HUES48 (cell line): ENCODE measurements around the gene UBE2QL1.

Experiments used
- H3K27ac ChIP-seq: one replicate; pipeline ENCODE4 v1.7.0; 2013; ENCODE audit warnings: low read depth, low read length, inconsistent platforms
- H3K27me3 ChIP-seq: 2 replicates; pipeline ENCODE4 v1.6.1; 2013; ENCODE audit warnings: mild to moderate bottlenecking, low read length; ENCODE audit not compliant: control insufficient read depth, insufficient read depth
- H3K36me3 ChIP-seq: 2 replicates; pipeline ENCODE4 v1.6.1; 2013; ENCODE audit warnings: low read length; ENCODE audit not compliant: control insufficient read depth, insufficient read depth
- H3K4me1 ChIP-seq: 2 replicates; pipeline ENCODE4 v1.6.1; 2013; ENCODE audit warnings: mild to moderate bottlenecking, low read length; ENCODE audit not compliant: control insufficient read depth, insufficient read depth
- H3K4me3 ChIP-seq: 2 replicates; pipeline ENCODE4 v1.5.1; 2013; ENCODE audit warnings: mild to moderate bottlenecking, low read depth, low read length
- H3K9ac ChIP-seq: 2 replicates; pipeline ENCODE4 v1.6.1; 2013; ENCODE audit warnings: mild to moderate bottlenecking, low read depth, low read length, moderate library complexity
- H3K9me3 ChIP-seq: 2 replicates; pipeline ENCODE4 v1.6.1; 2013; ENCODE audit warnings: low read length; ENCODE audit not compliant: control insufficient read depth, insufficient read depth

Gene UBE2QL1

GRCh38 chr5:6467591-6467990, 18.9 kb downstream of the UBE2QL1 start:
- Histone ChIP-seq H3K27ac (no peak overlapping the region), H3K4me1 (peaks cover 15% of the 10 kb centered on the region; the same call in 1 of the 2 replicates), H3K9ac (no peak overlapping the region), H3K9me3 (no peaks in the 10 kb centered on the region), H3K36me3 (no peaks in the 10 kb centered on the region), H3K27me3 (no peaks in the 10 kb centered on the region), H3K4me3 (no peak overlapping the region)

- H3K27ac ChIP-seq, result no peak overlapping the region
- H3K9me3 ChIP-seq, result no peaks in the 10 kb centered on the region
- H3K36me3 ChIP-seq, result no peaks in the 10 kb centered on the region
- no peak overlapping the region for H3K9ac ChIP-seq
- peaks cover 15% of the 10 kb centered on the region; the same call in 1 of the 2 replicates for H3K4me1 ChIP-seq
- H3K4me3 ChIP-seq, result no peak overlapping the region
- no peaks in the 10 kb centered on the region for H3K27me3 ChIP-seq
These were observed 19.4 kb downstream of the UBE2QL1 start for GRCh38 chr5:6468104-6468503.

DNA sequence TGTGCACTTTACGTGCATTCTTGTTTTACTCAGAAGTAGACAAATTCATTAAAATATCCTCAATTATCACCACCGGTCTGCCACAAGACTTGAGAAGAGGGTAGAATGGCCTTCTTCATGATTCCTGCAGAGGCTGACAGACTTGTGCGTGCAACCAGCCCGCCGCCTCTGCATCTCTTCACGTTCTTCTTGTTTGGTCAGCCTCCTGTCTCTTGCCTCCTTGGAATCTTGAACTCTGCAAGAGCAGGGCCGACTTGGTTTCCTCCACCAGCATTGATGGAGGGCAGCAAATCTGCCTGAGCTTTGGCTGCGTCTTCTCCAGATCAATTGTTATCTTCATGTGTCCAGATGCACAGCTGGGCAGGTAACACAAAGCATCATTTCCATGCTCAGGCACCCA, 20.2 kb downstream of the UBE2QL1 start:
- Histone ChIP-seq H3K9me3 (no peaks in the 10 kb centered on the region), H3K9ac (no peak overlapping the region), H3K36me3 (no peaks in the 10 kb centered on the region), H3K4me1 (peaks cover 15% of the 10 kb centered on the region; the same call in 1 of the 2 replicates), H3K27me3 (no peaks in the 10 kb centered on the region), H3K27ac (no peak overlapping the region), H3K4me3 (no peak overlapping the region)

- no peak overlapping the region for H3K9ac ChIP-seq
- H3K27ac ChIP-seq, result no peak overlapping the region
These were observed 21.2 kb downstream of the UBE2QL1 start for GRCh38 chr5:6469836-6470235.

GRCh38 chr5:6470672-6471071, 22.0 kb downstream of the UBE2QL1 start:
- Histone ChIP-seq H3K4me3 (no peak overlapping the region), H3K27ac (no peak overlapping the region), H3K36me3 (no peaks in the 10 kb centered on the region), H3K9me3 (no peaks in the 10 kb centered on the region), H3K9ac (no peak overlapping the region), H3K4me1 (peaks cover 18% of the 10 kb centered on the region; the same call in 1 of the 2 replicates), H3K27me3 (no peaks in the 10 kb centered on the region)

More at GRCh38 chr5:6469836-6470235, 21.2 kb downstream of the UBE2QL1 start:
- Histone ChIP-seq H3K36me3 (no peaks in the 10 kb centered on the region), H3K4me3 (no peak overlapping the region), H3K27me3 (no peaks in the 10 kb centered on the region), H3K4me1 (peaks cover 15% of the 10 kb centered on the region; the same call in 1 of the 2 replicates), H3K9me3 (no peaks in the 10 kb centered on the region)

DNA sequence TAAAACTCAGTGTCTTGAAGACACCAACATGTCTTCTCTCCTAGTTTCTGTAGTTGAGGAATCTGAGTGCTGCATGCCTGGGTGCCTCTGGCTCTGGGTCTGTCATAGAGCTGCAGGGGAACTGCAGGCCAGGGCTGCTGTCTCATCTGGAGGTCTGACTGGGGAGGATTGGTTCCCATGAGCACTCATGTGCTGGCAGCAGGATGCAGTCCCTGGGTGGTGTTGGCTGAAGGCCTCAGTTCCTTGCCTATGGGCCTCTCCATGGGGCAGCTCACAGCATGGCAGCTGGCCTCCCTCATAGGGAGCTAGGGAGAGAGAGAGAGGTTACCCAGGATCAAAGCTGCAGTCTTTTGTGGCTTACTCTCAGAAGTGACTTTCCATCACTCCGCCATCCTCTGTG, 22.6 kb downstream of the UBE2QL1 start:
- H3K36me3 ChIP-seq, result no peaks in the 10 kb centered on the region
- H3K9me3 ChIP-seq, result no peaks in the 10 kb centered on the region
- H3K4me1 ChIP-seq, result peaks cover 23% of the 10 kb centered on the region; the same call in 1 of the 2 replicates
- H3K4me3 ChIP-seq, result no peak overlapping the region
- H3K27ac ChIP-seq, result no peak overlapping the region
- no peaks in the 10 kb centered on the region for H3K27me3 ChIP-seq
- no peak overlapping the region for H3K9ac ChIP-seq

- H3K9me3 ChIP-seq, result no peaks in the 10 kb centered on the region
- H3K27me3 ChIP-seq, result no peaks in the 10 kb centered on the region
- no peak overlapping the region for H3K4me3 ChIP-seq
- no peak overlapping the region for H3K27ac ChIP-seq
- H3K4me1 ChIP-seq, result peaks cover 17% of the 10 kb centered on the region; the same call in 1 of the 2 replicates
- H3K9ac ChIP-seq, result no peak overlapping the region
- no peaks in the 10 kb centered on the region for H3K36me3 ChIP-seq
These were observed 24.1 kb downstream of the UBE2QL1 start for GRCh38 chr5:6472792-6473191.

- no peak overlapping the region for H3K27ac ChIP-seq
- peaks cover 12% of the 10 kb centered on the region; the same call in 1 of the 2 replicates for H3K4me1 ChIP-seq
- no peaks in the 10 kb centered on the region for H3K27me3 ChIP-seq
These were observed 24.6 kb downstream of the UBE2QL1 start for GRCh38 chr5:6473284-6473683.

DNA sequence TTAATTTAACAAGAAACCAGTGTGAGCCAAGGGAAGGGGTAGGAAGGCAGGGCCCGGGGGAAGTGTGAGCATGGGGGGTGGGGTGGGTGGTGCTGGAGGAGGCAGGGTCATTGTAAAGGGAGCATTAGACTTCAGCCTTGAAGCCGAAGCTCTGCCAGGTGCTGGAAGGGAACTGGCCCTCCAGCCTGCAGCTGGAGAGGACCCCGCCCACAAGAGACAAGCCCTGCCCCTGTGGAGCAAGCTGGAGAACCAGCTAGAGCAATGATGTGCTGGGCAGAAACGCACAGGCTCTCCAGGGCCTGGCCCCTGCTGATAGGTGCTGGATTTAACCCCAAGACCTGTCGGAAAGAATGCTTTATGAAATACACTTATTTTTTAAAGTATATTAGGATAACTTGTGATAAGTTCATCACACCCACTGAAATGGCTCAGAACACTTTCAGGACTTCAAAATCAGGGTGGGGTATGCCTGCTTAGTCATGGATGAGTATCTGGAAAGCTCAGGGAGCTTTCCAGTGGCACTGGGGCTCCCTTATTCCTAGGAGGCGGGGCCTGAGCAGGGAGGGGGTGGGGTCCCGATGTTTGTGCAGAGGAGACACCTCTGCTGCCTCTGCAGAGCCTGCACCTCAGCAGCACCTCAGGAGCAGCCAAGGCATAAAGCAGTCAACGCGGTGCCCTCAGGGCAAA, 27.1 kb downstream of the UBE2QL1 start:
- Histone ChIP-seq H3K36me3 (no peaks in the 10 kb centered on the region), H3K27me3 (no peaks in the 10 kb centered on the region)

More at GRCh38 chr5:6473284-6473683, 24.6 kb downstream of the UBE2QL1 start:
- no peaks in the 10 kb centered on the region for H3K9me3 ChIP-seq
- H3K4me3 ChIP-seq, result no peak overlapping the region
- no peak overlapping the region for H3K9ac ChIP-seq
- H3K36me3 ChIP-seq, result no peaks in the 10 kb centered on the region

GRCh38 chr5:6476313-6476661, 27.6 kb downstream of the UBE2QL1 start:
- Histone ChIP-seq H3K9me3 (no peaks in the 10 kb centered on the region), H3K36me3 (no peaks in the 10 kb centered on the region), H3K4me3 (no peak overlapping the region), H3K4me1 (peaks cover 10% of the 10 kb centered on the region; the same call in 1 of the 2 replicates), H3K9ac (no peak overlapping the region), H3K27me3 (no peaks in the 10 kb centered on the region), H3K27ac (no peak overlapping the region)

More for the DNA sequence above, 27.1 kb downstream of the UBE2QL1 start:
- Histone ChIP-seq H3K27ac (no peak overlapping the region), H3K4me3 (no peak overlapping the region), H3K9me3 (no peaks in the 10 kb centered on the region), H3K4me1 (peaks cover 10% of the 10 kb centered on the region; the same call in 1 of the 2 replicates), H3K9ac (no peak overlapping the region)

- Histone ChIP-seq H3K27ac (no peak overlapping the region), H3K4me1 (peaks cover 10% of the 10 kb centered on the region; the same call in 1 of the 2 replicates), H3K36me3 (no peaks in the 10 kb centered on the region), H3K9me3 (no peaks in the 10 kb centered on the region), H3K9ac (no peak overlapping the region), H3K4me3 (no peak overlapping the region), H3K27me3 (no peaks in the 10 kb centered on the region)
These were observed 30.1 kb downstream of the UBE2QL1 start for GRCh38 chr5:6478793-6479192.
